OCI-LY3 (cell line): ENCODE results near the gene IGFBP4.
"Not testable (repeated sequence)": the region's sequence is repeated elsewhere in the genome, so short reads cannot be mapped to it uniquely, and the experiment has no call there.

Source experiments
- H2AFZ ChIP-seq: fragments of 200-600, 300-600 bp; shearing (Covaris generic); 2 replicates; pipeline ENCODE4 v1.6.0; 2014; ENCODE audit warnings: antibody characterized with exemption, low read depth, low read length
- H3K27ac ChIP-seq: fragments of 200-600, 300-600 bp; sonication (generic); 2 replicates; pipeline ENCODE4 v1.5.1; 2014; ENCODE audit warnings: mild to moderate bottlenecking, low read length, moderate library complexity, mixed read lengths
- H3K27me3 ChIP-seq: fragments of 200-600, 300-600 bp; sonication (generic); 2 replicates; pipeline ENCODE4 v1.6.1; 2014; ENCODE audit warnings: low read depth, low read length, mixed read lengths
- H3K36me3 ChIP-seq: fragments of 200-600, 300-600 bp; sonication (generic); replicated peaks from 2 replicates; pipeline ENCODE3; 2014; ENCODE audit warnings: low read depth, low read length, mixed read lengths
- H3K4me1 ChIP-seq: fragments of 300-600, 200-600 bp; sonication (generic); 2 replicates; pipeline ENCODE4 v1.6.1; 2014; ENCODE audit warnings: low read length, mixed read lengths
- H3K4me2 ChIP-seq: fragments of 200-600, 300-600 bp; sonication (generic); 2 replicates; pipeline ENCODE4 v1.6.1; 2014; ENCODE audit warnings: low read length, mixed read lengths
- H3K4me3 ChIP-seq: fragments of 300-600, 200-600 bp; sonication (generic); 2 replicates; pipeline ENCODE4 v1.5.1; 2014; ENCODE audit warnings: antibody characterized with exemption, mild to moderate bottlenecking, low read length, moderate library complexity
- H3K79me2 ChIP-seq: fragments of 300-600, 200-600 bp; shearing (Covaris generic); 2 replicates; pipeline ENCODE4 v1.6.1; 2014; ENCODE audit warnings: mild to moderate bottlenecking, low read length, mixed read lengths
- H3K9ac ChIP-seq: fragments of 300-600, 200-600 bp; shearing (Covaris generic); 2 replicates; pipeline ENCODE4 v1.6.0; 2014; ENCODE audit warnings: mild to moderate bottlenecking, low read length, moderate library complexity
- H3K9me3 ChIP-seq: fragments of 200-600, 300-600 bp; shearing (Covaris generic); 2 replicates; pipeline ENCODE4 v1.6.1; 2014; ENCODE audit warnings: low read length, mixed read lengths; ENCODE audit not compliant: insufficient read depth
- H4K20me1 ChIP-seq: fragments of 200-600, 300-600 bp; sonication (generic); 2 replicates; pipeline ENCODE4 v1.6.1; 2016; ENCODE audit warnings: low read length, mixed read lengths; ENCODE audit not compliant: insufficient read depth
- EZH2phosphoT487 ChIP-seq: fragments of 200-600 bp; shearing (Covaris generic); IDR thresholded peaks from 2 replicates; pipeline ENCODE4 v1.6.1; 2018; ENCODE audit warnings: antibody characterized with exemption, mixed run types, low read depth
- TF ChIP-seq, protein P1 (sequence below): fragments of 200-600, 300-600 bp; sonication (generic); IDR thresholded peaks from 2 replicates; pipeline ENCODE4 v1.5.1; 2014; ENCODE audit warnings: antibody characterized with exemption, low read length, low read depth

The IGFBP4 gene

DNA sequence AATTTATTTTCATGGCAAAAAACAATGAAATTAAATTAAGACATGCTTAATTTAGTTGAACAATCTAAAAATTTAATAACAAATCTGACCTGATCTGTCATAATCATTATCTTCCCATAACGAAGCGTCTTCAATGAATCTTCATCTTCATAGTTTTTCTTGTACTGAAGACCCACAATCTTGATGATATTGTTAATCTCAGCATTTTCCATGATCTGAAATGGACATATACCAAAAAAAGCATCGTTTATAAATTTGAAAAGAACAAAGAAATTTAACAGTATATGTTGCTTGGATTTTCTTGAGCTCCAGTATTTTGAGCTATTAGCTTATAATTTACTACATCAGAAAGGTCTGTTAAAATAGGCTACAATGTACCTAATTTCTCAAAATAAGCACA lies 35.8 kb upstream of the IGFBP4 start:
- no peaks in the 10 kb centered on the region for H4K20me1 ChIP-seq
- no peaks in the 10 kb centered on the region for H3K4me1 ChIP-seq
- no peaks in the 10 kb centered on the region for H3K27me3 ChIP-seq
- peaks cover 67% of the 10 kb centered on the region for H3K36me3 ChIP-seq
- H3K4me3 ChIP-seq = no peak overlapping the region
- H3K79me2 ChIP-seq = peaks cover 10% of the 10 kb centered on the region
- no peak overlapping the region for H3K9ac ChIP-seq
- TF ChIP-seq, protein P1, sequence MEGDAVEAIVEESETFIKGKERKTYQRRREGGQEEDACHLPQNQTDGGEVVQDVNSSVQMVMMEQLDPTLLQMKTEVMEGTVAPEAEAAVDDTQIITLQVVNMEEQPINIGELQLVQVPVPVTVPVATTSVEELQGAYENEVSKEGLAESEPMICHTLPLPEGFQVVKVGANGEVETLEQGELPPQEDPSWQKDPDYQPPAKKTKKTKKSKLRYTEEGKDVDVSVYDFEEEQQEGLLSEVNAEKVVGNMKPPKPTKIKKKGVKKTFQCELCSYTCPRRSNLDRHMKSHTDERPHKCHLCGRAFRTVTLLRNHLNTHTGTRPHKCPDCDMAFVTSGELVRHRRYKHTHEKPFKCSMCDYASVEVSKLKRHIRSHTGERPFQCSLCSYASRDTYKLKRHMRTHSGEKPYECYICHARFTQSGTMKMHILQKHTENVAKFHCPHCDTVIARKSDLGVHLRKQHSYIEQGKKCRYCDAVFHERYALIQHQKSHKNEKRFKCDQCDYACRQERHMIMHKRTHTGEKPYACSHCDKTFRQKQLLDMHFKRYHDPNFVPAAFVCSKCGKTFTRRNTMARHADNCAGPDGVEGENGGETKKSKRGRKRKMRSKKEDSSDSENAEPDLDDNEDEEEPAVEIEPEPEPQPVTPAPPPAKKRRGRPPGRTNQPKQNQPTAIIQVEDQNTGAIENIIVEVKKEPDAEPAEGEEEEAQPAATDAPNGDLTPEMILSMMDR = no peak
- no peak for TF ChIP-seq EZH2phosphoT487
- H3K27ac ChIP-seq = no peak overlapping the region
- no peak overlapping the region for H3K4me2 ChIP-seq
- H3K9me3 ChIP-seq = no peaks in the 10 kb centered on the region
- H2AFZ ChIP-seq = no peak overlapping the region

DNA sequence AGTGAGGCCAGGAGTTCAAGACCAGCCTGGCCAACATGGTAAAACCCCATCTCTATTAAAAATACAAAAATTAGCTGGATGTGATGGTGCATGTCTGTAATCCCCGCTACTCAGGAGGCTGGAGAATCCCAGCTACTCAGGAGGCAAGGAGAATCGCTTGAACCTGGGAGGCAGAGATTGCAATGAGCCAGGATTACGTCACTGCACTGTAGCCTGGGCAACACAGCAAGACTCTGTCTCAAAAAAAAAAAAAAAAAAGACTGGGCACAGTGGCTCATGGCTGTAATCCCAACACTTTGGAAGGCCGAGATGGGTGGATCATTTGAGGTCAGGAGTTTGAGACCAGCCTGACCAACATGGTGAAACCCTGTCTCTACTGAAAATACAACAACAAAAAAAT lies 33.7 kb upstream of the IGFBP4 start:
- H3K4me2 ChIP-seq, H3K9me3 ChIP-seq, H3K27me3 ChIP-seq, H3K9ac ChIP-seq, H2AFZ ChIP-seq, H3K27ac ChIP-seq, H3K4me3 ChIP-seq, H4K20me1 ChIP-seq, H3K4me1 ChIP-seq: not testable (repeated sequence)
- H3K79me2 ChIP-seq = peaks cover 24% of the 10 kb centered on the region
- peaks cover 63% of the 10 kb centered on the region for H3K36me3 ChIP-seq

GRCh38 chr17:40410082-40410481 lies 33.2 kb upstream of the IGFBP4 start:
- no peaks in the 10 kb centered on the region for H3K4me1 ChIP-seq
- H3K9ac ChIP-seq = no peak overlapping the region
- no peaks in the 10 kb centered on the region for H4K20me1 ChIP-seq
- H2AFZ ChIP-seq = no peak overlapping the region
- H3K27ac ChIP-seq = no peak overlapping the region
- H3K27me3 ChIP-seq = no peaks in the 10 kb centered on the region
- no peaks in the 10 kb centered on the region for H3K9me3 ChIP-seq
- no peak overlapping the region for H3K4me3 ChIP-seq
- H3K79me2 ChIP-seq = peaks cover 26% of the 10 kb centered on the region
- H3K36me3 ChIP-seq = peaks cover 60% of the 10 kb centered on the region
- no peak overlapping the region for H3K4me2 ChIP-seq
- TF ChIP-seq, protein P1 = no peak
- no peak for TF ChIP-seq EZH2phosphoT487

- H3K4me3 ChIP-seq = no peak overlapping the region
- no peak overlapping the region for H2AFZ ChIP-seq
- H4K20me1 ChIP-seq = no peaks in the 10 kb centered on the region
- peaks cover 44% of the 10 kb centered on the region for H3K79me2 ChIP-seq
- H3K27me3 ChIP-seq = no peaks in the 10 kb centered on the region
- peaks cover 14% of the 10 kb centered on the region for H3K4me1 ChIP-seq
- no peak overlapping the region for H3K27ac ChIP-seq
- H3K4me2 ChIP-seq = no peak overlapping the region
- H3K9ac ChIP-seq = no peak overlapping the region
- no peaks in the 10 kb centered on the region for H3K9me3 ChIP-seq
- H3K36me3 ChIP-seq = peaks cover 65% of the 10 kb centered on the region
- TF ChIP-seq, protein P1 = no peak
- TF ChIP-seq EZH2phosphoT487 = no peak
Observed at GRCh38 chr17:40411821-40412220, 31.4 kb upstream of the IGFBP4 start.

- no peak overlapping the region for H3K27ac ChIP-seq
- peaks cover 58% of the 10 kb centered on the region for H3K36me3 ChIP-seq
- H3K4me2 ChIP-seq = no peak overlapping the region
- H3K4me1 ChIP-seq = peaks cover 14% of the 10 kb centered on the region
- H3K9ac ChIP-seq = no peak overlapping the region
- H3K9me3 ChIP-seq = no peaks in the 10 kb centered on the region
- peaks cover 53% of the 10 kb centered on the region for H3K79me2 ChIP-seq
- no peaks in the 10 kb centered on the region for H3K27me3 ChIP-seq
- H3K4me3 ChIP-seq = no peak overlapping the region
- H2AFZ ChIP-seq = no peak overlapping the region
- no peaks in the 10 kb centered on the region for H4K20me1 ChIP-seq
- TF ChIP-seq EZH2phosphoT487 = no peak
- TF ChIP-seq, protein P1 = no peak
Observed at GRCh38 chr17:40412880-40413279, 30.4 kb upstream of the IGFBP4 start.

- Histone ChIP-seq H3K79me2 (peaks cover 53% of the 10 kb centered on the region), H3K36me3 (peaks cover 53% of the 10 kb centered on the region), H3K4me1 (peaks cover 26% of the 10 kb centered on the region)
- not testable (repeated sequence) for H3K4me2 ChIP-seq, H2AFZ ChIP-seq, H4K20me1 ChIP-seq, H3K27ac ChIP-seq, H3K27me3 ChIP-seq, H3K4me3 ChIP-seq, H3K9ac ChIP-seq, H3K9me3 ChIP-seq
Observed at GRCh38 chr17:40414312-40414711, 28.9 kb upstream of the IGFBP4 start.
